ENCODE data around the gene PEX6.
"Not testable (repeated sequence)": the region's sequence is repeated elsewhere in the genome, so short reads cannot be mapped to it uniquely, and the experiment has no call there.

Gene PEX6

DNA sequence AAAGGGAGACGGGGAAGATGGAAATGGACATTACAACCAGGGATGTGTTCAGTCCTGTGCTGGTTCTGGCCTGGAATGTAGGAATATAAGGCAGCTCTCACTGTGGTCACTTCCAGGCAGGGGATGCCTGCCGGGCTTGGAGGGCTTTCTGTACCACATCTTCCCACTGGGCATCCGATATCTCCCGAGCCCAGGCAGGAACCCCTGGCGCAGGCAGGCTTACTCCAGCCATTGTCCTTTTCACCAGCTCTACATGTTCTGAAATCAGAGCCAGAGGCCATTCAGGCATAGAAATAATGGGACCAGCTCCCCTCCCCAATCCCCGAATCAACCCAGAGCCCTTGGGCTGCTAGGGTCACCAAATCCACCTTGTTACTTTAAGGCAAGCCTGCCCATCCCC, 33.4 kb upstream of the PEX6 start:
- H3K4me3 ChIP-seq (ENCODE audit: low read depth, low read length) = peak overlapping the region; percentile 78
- TF ChIP-seq, protein P1, sequence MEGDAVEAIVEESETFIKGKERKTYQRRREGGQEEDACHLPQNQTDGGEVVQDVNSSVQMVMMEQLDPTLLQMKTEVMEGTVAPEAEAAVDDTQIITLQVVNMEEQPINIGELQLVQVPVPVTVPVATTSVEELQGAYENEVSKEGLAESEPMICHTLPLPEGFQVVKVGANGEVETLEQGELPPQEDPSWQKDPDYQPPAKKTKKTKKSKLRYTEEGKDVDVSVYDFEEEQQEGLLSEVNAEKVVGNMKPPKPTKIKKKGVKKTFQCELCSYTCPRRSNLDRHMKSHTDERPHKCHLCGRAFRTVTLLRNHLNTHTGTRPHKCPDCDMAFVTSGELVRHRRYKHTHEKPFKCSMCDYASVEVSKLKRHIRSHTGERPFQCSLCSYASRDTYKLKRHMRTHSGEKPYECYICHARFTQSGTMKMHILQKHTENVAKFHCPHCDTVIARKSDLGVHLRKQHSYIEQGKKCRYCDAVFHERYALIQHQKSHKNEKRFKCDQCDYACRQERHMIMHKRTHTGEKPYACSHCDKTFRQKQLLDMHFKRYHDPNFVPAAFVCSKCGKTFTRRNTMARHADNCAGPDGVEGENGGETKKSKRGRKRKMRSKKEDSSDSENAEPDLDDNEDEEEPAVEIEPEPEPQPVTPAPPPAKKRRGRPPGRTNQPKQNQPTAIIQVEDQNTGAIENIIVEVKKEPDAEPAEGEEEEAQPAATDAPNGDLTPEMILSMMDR (IDR thresholded peaks at IDR 0.05; ENCODE audit: low read depth, low read length) = no peak

DNA sequence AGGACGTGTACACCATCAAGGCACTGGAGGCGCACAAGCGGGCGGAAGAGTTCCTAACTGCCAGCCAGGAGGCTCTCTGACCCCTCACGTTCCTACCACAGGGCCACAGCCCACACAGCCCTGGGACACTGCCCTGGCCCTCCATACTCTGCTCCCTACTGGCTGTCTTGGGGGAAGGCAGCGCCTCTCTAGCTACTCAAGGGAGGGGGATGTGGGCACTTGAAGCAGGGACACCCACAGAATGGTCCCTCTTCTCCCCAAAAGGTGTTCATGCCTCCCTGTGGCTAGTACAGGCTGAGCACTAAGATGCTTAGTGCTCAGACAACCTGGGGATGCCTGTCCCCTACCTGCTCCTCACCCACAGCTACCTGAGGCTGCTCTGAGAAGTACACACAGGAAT, 32.2 kb upstream of the PEX6 start:
- H3K4me3 ChIP-seq (ENCODE audit: low read depth, low read length) = no peak overlapping the region
- TF ChIP-seq, protein P1 (IDR thresholded peaks at IDR 0.05; ENCODE audit: low read depth, low read length) = no peak

DNA sequence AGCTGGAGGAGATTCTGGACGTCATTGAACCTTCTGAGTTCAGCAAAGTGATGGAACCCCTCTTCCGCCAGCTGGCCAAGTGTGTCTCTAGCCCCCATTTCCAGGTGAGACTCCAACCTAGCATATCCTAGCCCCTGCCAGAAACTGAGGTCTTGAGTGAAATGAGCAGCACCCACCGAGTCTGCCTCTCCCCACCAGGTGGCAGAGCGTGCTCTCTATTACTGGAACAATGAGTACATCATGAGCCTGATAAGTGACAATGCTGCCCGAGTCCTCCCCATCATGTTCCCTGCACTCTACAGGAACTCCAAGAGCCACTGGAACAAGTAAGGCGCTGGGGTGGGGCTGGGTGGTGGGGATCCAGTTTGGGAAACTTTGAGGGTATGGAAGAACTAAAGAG, 30.1 kb upstream of the PEX6 start:
- H3K4me3 ChIP-seq (ENCODE audit: low read depth, low read length) = no peak overlapping the region
- TF ChIP-seq, protein P1 (IDR thresholded peaks at IDR 0.05; ENCODE audit: low read depth, low read length) = peak; percentile 40

DNA sequence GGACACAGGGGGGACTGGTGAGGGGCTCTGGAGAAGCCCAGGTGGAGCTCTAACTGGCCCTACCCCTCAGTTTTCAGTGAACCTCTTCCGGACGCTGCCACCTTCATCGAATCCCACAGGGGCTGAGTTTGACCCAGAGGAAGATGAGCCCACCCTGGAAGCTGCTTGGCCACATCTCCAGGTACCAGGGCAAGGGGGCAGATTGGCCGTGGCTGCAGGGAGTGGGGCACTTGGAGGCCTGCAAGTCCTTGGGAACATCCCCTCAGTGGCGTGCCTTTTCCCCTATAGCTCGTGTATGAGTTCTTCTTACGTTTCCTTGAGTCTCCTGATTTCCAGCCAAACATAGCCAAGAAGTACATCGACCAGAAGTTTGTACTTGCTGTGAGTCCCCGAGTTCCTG, 28.1 kb upstream of the PEX6 start:
- no peak overlapping the region for H3K4me3 ChIP-seq (ENCODE audit: low read depth, low read length)
- TF ChIP-seq, protein P1 (IDR thresholded peaks at IDR 0.05; ENCODE audit: low read depth, low read length) = no peak

DNA sequence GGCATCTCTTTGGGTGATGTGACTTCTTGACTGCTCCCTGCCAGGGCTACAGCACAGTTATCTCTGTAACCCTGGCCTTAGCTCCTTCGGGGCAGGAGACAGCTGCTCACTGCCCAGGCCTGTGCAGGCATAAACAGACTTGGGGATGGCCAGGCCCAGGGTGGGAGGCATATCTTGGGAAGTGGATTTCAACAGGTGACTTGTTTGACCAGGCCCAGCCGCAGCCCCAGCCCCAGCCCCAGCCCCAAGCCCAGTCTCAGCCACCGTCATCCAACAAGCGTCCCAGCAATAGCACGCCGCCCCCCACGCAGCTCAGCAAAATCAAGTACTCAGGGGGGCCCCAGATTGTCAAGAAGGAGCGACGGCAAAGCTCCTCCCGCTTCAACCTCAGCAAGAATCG, 27.3 kb upstream of the PEX6 start:
- TF ChIP-seq, protein P1 (IDR thresholded peaks at IDR 0.05; ENCODE audit: low read depth, low read length) = no peak
- no peak overlapping the region for H3K4me3 ChIP-seq (ENCODE audit: low read depth, low read length)

DNA sequence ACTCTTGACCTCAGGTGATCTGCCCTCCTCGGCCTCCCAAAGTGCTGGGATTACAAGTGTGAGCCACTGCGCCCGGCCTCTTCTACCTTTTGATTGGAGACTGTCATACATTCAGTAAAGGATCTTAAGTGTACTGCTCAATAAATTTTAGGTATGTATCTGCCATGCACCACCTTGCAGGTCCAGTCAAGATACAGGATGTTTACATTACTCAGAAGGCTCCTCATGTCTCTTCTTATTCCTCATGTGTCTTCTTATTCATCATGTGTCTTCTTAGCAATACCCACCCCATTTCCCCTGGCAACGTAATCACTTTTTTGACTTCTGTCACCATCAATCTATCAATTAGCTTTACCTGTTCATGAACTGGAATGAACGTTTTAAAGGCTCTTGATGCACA, 26.9 kb upstream of the PEX6 start:
- TF ChIP-seq, protein P1 (IDR thresholded peaks at IDR 0.05; ENCODE audit: low read depth, low read length) = no peak
- H3K4me3 ChIP-seq (ENCODE audit: low read depth, low read length) = no peak overlapping the region

DNA sequence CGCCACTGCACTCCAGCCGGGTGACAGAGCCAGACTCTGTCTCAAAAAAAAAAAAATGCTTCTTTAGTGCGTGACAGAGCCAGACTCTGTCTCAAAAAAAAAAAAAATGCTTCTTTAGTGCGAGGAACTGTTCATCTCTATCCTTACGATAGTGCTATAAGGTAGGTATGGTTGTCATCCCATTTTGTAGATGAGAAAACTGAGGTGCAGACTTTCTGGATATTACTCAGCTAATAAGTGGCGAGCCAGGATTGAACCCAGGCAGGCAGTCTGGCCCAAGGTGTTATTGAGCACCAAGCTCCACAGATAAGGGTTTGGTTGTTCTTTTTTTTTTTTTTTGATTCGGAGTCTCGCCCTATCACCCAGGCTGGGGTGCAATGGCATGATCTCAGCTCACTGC, 22.9 kb upstream of the PEX6 start:
- H3K4me3 ChIP-seq (ENCODE audit: low read depth, low read length) = no peak overlapping the region
- TF ChIP-seq, protein P1 (IDR thresholded peaks at IDR 0.05; ENCODE audit: low read depth, low read length) = no peak

DNA sequence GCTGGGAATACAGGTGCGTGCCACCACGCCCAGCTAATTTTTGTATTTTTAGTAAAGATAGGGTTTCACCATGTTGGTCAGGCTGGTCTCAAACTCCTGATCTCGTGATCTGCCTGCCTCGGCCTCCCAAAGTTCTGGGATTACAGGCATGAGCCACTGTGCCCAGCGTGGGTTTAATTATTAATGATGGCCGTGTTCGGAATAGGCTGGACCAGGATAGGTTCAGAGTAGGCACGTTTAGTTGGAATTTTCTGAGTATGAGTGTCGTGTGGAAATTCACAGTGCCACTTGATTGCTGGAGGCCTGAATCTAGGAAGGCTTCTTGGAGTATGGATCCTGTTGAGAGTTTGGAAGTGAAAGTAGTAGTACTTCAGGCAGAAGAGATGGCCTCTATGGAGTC, 19.2 kb upstream of the PEX6 start:
- H3K4me3 ChIP-seq (ENCODE audit: low read depth, low read length) = not testable (repeated sequence)
